Measurements from ENCODE around the gene FKBP4.

The FKBP4 gene

DNA sequence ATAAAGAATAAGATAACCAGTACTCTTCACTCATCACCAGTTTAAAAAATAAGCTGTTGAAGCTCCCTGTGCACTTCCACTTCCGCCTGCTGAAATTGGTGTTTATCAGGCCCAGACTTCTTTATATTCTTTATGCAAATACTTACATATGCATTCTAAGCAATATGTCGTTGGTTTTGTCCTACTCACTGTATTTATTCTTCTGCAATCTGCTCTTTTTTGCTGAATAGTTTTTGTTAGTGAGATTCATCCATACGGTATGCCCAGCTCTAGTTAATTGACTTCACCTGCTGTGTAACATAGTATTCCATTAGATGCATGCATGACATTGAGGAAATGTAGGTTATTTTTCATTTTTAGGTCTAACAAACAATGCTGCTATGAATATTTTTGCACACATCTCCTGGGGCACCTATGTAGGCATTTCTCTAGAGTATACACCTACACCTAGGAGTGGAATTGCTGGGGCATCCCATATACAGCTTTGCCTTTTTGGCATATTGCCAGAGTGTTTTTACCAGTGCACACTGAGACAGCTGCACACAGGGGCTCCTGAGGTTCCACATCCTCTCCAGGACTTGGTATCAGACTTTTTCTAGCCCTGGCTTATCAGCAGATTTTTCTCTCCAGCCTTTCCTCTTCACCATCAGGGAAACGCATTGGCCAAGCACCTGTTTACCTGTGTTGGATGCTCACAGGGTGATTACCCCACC lies 41.1 kb downstream of the FKBP4 start:
- ATAC-seq (no peak), DNase-seq (no peak)
- Mint-ChIP-seq H3K4me3 (no peak overlapping the region), H3K27me3 (no peaks in the 10 kb centered on the region), H3K27ac (no peak overlapping the region), H3K36me3 (ENCODE audit: low read depth) (peaks cover 23% of the 10 kb centered on the region), H3K9me3 (no peaks in the 10 kb centered on the region), H3K4me1 (peaks cover 2% of the 10 kb centered on the region)

DNA sequence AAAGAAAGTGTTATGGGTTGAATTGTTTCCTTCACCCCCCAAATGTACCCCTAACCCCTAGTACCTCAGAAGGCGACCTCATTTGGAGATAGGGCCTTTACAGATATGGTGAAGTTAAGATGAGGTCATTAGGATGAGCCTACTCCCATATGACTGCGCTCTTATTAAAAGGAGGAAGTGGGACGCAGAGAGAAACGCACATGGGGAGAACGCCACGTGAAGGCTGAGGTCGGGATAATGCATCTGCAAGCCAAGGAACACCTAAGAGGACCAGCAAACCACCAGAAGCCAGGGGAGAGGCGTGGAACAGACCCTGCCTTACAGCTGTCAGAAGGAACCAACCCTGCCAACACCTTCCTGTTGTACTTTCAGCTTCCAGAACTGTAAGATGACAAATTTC lies 41.8 kb downstream of the FKBP4 start:
- H3K27ac Mint-ChIP-seq: no peak overlapping the region
- no peak for ATAC-seq
- H3K9me3 Mint-ChIP-seq: no peaks in the 10 kb centered on the region
- no peak for DNase-seq
- peaks cover 2% of the 10 kb centered on the region for H3K4me1 Mint-ChIP-seq
- H3K4me3 Mint-ChIP-seq: no peak overlapping the region
- no peaks in the 10 kb centered on the region for H3K27me3 Mint-ChIP-seq
- peaks cover 21% of the 10 kb centered on the region for H3K36me3 Mint-ChIP-seq (ENCODE audit: low read depth)

DNA sequence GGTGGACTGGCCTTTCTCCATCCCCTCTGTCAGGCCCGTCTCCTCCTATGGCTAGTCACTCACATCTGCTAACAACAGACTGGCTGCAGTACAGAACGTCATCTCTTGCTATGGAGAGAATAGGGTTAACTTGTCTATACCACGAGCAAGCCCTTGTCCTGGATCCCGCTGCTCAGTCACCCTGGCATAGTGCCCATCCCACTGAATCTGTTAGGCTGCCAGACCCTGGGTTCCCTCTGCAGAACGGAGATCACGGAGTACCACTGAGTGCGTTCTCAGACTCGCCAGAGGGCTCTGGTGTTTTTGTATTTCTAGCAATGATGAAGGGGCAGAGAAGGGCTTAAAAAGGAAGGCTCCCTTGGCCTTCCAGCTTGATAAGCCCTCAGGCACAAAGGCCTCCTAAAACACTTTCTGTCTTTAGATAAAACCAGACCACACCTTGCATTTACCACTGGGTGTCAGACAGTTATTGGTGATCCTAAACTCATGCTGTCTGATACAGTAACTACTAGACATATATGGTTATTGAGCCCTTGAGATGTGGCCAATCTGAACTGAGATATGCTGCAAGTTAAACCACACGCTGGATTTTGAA lies 46.4 kb downstream of the FKBP4 start:
- Mint-ChIP-seq H3K9me3 (no peaks in the 10 kb centered on the region), H3K27ac (no peak overlapping the region), H3K4me3 (no peak overlapping the region), H3K36me3 (ENCODE audit: low read depth) (peaks cover 19% of the 10 kb centered on the region), H3K4me1 (no peaks in the 10 kb centered on the region), H3K27me3 (no peaks in the 10 kb centered on the region)
- ATAC-seq (no peak), DNase-seq (no peak)

DNA sequence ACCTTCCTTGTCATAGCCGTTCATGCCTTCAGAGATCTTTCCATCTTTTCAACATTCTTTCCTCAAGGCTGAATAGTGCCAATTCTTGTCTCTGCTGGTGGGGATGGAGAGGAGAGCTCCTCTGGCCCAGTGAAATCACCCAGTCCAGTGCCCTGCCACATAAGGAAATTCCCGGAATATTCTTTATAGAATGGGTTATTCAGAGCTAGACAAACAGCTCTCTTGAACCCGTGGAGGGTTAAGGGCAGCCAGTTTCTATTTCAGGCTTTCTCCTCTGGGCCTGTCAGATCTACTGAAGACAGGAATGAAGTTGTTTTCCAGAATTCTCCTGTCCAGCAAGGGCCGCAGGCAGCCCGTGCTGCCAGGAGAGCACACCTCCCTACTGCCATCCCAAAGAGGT lies 48.2 kb downstream of the FKBP4 start:
- Mint-ChIP-seq H3K27me3 (no peaks in the 10 kb centered on the region), H3K4me3 (no peak overlapping the region), H3K27ac (no peak overlapping the region), H3K4me1 (no peaks in the 10 kb centered on the region), H3K9me3 (no peaks in the 10 kb centered on the region), H3K36me3 (ENCODE audit: low read depth) (peaks cover 11% of the 10 kb centered on the region)
- ATAC-seq: no peak
- DNase-seq: no peak

DNA sequence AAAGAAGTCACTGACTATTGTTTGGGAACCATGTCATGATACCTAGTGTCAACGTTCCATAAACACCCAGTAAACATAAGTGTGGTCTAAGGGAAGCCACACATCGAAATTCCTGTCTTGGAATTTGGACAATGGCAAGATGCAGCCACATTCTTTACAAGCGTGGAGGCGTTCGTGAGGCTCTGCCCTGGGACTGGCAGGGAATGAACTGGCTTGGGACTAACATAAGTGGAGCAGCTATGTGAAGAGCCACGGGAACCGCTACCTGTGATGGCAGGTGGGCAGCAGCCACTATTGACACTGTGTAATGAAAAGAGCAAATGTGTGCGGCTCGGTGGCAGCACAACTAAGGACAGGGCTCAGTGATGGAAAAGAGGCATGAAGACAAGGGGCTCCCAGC lies 50.0 kb downstream of the FKBP4 start:
- Mint-ChIP-seq H3K4me1 (no peaks in the 10 kb centered on the region), H3K9me3 (no peaks in the 10 kb centered on the region), H3K27ac (no peak overlapping the region), H3K36me3 (ENCODE audit: low read depth) (peaks cover 5% of the 10 kb centered on the region), H3K27me3 (no peaks in the 10 kb centered on the region), H3K4me3 (no peak overlapping the region)
- DNase-seq (no peak), ATAC-seq (no peak)

DNA sequence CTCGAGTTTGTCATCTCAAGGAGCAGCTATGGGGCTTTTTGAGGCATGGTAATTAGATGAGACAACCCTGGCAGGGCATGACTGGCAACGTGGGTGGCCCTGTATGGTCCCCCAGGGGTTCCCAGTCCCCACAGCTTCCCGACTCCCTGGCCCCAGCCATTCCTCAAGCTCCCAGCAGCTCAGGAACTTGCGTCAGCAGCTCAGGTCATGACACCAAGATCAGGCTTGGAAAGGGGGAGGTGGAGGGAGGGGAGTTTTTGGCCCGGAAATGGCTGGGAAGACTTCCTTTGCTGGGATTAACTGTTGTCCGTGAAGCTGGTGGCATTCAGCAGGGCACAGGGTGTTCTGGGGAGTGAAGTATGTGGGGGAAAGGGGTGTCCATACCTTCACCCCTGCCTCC lies 50.5 kb downstream of the FKBP4 start:
- no peak overlapping the region for H3K27ac Mint-ChIP-seq
- ATAC-seq: no peak
- peaks cover 3% of the 10 kb centered on the region for H3K36me3 Mint-ChIP-seq (ENCODE audit: low read depth)
- no peak for DNase-seq
- H3K4me3 Mint-ChIP-seq: no peak overlapping the region
- H3K27me3 Mint-ChIP-seq: no peaks in the 10 kb centered on the region
- no peaks in the 10 kb centered on the region for H3K9me3 Mint-ChIP-seq
- H3K4me1 Mint-ChIP-seq: no peaks in the 10 kb centered on the region

DNA sequence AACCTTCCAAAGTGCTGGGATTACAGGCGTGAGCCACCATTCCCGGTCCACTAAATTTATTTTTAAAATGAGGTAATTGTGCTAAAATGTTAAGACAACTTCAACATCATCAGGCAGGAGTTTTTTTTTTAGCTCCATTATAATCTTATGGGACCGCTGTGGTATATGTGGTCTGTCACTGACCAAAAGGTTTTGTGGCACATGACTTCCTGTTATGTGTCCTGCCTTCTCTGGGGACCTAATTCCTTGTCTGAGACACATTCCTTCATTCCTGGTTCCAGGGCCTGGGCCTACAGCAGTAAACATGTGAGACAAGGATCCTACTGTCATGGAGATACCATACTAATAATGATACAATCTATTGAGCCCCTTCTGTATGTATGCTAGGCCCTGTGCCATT lies 57.2 kb downstream of the FKBP4 start:
- Mint-ChIP-seq H3K27me3 (no peaks in the 10 kb centered on the region), H3K27ac (no peak overlapping the region), H3K36me3 (ENCODE audit: low read depth) (peaks cover 5% of the 10 kb centered on the region), H3K4me1 (peaks cover 1% of the 10 kb centered on the region), H3K4me3 (no peak overlapping the region), H3K9me3 (no peaks in the 10 kb centered on the region)
- ATAC-seq (no peak), DNase-seq (no peak)

DNA sequence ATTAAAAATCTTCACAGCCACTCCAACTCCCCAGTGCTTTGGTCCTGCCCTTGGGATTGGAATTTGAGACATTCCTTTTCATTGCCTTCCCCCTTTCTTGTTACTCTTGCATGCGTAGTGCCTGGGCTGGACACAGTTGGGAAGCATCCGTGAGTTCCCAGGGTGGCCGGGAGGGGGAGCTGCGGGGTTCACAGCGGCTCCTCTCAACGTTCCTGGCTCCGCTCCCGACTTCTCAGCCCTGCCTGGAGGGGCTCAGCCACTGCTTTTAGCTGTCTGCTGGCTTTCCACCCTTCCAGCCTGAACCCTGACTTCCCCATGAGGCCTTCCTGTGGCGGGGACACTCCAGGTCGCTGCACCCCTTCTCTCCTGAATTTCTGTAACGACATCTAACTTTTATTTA lies 58.9 kb downstream of the FKBP4 start:
- H3K36me3 Mint-ChIP-seq (ENCODE audit: low read depth): peaks cover 9% of the 10 kb centered on the region
- no peaks in the 10 kb centered on the region for H3K27me3 Mint-ChIP-seq
- ATAC-seq (peak; percentile 52), DNase-seq (peak; percentile 64)
- no peaks in the 10 kb centered on the region for H3K9me3 Mint-ChIP-seq
- peaks cover 1% of the 10 kb centered on the region for H3K4me1 Mint-ChIP-seq
- no peak overlapping the region for H3K4me3 Mint-ChIP-seq
- no peak overlapping the region for H3K27ac Mint-ChIP-seq
